Omental fat pad (tissue), 4 donors: ENCODE measurements around the gene DIAPH1. TPM values are rescaled to one million over a fixed set of nuclear protein-coding genes. Genes with fewer than 3 reads are reported as not detected.

ENCODE experiments used
- ATAC-seq: fragments of 150-250 bp; one replicate; pipeline ENCODE4 v1.9.1; 2016; ENCODE audit warnings: mild to moderate bottlenecking, moderate library complexity; ENCODE audit not compliant: low FRiP score
- DNase-seq: peaks from one replicate; pipeline ENCODE4 v3.0.0-alpha.2; 2019; ENCODE audit warnings: low spot score
- CTCF ChIP-seq, 3 donors: fragments of 450-650 bp; IDR thresholded peaks; one replicate each; pipeline ENCODE4 v1.5.1; 2016 to 2017; ENCODE audit warnings: antibody characterized with exemption in 3 of 3, mild to moderate bottlenecking in 3 of 3, moderate library complexity in 2 of 3
- total RNA-seq, 4 donors: library from RNA; depleted of rRNA; stranded (reverse); fragments of >200 nt; gene quantifications; one replicate each; pipeline ENCODE4 v1.1.0, GENCODE V29; 2016

DIAPH1 gene
- total RNA-seq, 4 donors from 2014 or later = 35.5 to 93.2 (median 47.9) TPM

DNA sequence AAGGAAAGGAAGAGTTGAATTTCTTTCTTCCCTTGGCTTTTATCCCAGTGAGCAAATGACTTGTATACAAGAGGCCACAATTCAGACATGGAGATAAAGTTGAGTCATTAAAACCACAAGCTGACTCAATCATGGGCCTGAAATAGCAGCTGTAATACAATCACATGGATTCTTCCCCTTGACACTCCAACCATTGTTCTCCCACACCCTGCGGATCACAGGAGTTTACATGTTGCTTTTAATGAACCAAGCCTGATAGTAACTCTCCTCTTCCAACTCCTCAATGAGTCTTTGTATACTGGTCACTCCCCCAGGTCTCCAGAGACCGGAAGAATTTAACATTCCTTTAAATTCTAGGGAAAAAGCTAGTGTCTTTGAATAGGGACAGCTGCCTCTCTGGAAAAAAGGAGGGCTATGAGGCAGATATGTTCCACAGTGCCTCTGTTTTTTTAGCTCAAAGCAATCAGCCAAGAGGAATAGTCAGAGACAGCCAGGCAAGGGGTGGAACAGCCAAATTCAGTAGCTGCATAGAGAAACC is 97.5 kb downstream of the DIAPH1 start:
- no peak for TF ChIP-seq CTCF (IDR thresholded peaks at IDR 0.05)
- DNase-seq = no peak
- ATAC-seq = peak; percentile 36

GRCh38 chr5:141519605-141520565 is 98.9 kb downstream of the DIAPH1 start:
- ATAC-seq = no peak
- no peak for TF ChIP-seq CTCF (IDR thresholded peaks at IDR 0.05)
- no peak for DNase-seq

DNA sequence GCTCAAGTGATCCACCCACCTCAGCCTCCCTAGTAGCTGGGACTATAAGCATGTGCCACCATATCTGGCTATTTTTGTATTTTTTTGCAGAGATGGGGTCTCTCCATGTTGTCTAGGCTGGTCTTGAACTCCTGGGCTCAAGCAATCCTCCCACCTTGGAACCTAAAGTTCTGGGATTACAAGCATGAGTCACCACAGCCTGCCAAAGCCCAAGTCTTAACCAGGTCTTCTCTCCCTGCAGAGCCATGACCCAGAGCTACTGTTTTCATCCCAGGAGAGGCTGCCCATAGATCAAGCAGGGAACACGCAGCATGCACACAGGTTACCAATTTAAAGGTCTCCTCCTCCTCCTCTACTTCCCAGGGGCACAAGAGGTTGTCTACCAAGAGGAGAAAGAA is 100.2 kb downstream of the DIAPH1 start:
- DNase-seq = no peak
- no peak for ATAC-seq
- TF ChIP-seq CTCF (IDR thresholded peaks at IDR 0.05) = no peak

DNA sequence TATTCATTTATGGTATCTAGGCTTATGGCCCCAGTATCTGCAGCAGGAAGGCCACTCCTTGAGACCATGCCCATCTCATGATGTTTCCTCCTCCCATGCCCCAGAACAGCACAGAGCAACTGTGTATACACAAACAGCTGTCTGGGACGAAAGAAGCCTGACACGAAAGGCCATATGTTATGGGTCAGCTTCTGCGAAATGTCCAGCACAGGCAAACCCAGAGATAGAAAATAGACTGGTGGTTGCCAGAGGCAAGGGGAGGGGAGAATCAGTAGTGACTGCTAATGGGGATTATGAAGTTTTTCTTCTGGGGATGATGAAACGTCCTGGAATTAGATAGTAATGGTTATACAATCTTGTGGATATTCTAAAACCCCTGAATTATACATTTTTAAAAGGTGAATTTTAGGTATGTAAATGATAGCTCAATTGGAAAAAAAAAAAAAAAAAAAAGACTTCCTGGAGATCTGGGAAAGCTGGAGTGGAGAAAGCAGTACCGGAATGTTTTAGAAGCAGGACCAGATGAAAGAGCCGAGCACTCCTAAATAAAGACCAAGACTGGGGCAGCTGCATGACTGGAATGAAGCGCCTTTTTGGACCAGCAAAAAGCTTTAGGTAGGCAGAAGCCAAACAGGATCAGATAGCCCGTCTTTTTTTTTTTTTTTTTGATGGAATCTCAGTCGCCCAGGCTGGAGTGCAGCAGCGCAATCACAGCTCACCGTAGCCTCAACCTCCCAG is 100.8 kb downstream of the DIAPH1 start:
- ATAC-seq (no peak), DNase-seq (no peak)
- no peak for TF ChIP-seq CTCF (IDR thresholded peaks at IDR 0.05)

DNA sequence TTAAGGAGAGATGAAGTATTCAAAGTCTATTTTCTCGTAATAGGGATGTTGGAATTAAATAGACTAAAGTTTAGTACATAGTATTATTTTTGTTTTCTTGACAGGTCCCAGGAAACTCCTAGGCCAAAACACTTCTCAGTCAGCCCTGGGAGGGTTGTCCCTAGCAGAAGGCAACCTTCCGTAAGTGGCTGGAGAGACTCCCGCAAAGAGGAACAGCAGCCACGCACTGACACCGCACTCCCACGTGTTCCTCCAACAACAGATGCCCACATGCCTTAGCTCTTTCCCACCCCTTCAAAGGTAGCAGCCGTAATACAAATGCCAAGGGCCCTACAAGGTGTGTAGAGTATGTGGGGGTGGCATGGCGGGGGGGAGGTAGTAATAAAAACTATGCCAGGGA is 101.5 kb downstream of the DIAPH1 start:
- no peak for DNase-seq
- no peak for ATAC-seq
- no peak for TF ChIP-seq CTCF (IDR thresholded peaks at IDR 0.05)

- no peak for TF ChIP-seq CTCF (IDR thresholded peaks at IDR 0.05)
- no peak for ATAC-seq
- no peak for DNase-seq
Measured at GRCh38 chr5:141516672-141517025, 102.2 kb downstream of the DIAPH1 start.
